Erythroblast (primary cell): ENCODE data around the gene NINL.

Experiments used
- GATA1 ChIP-seq: IDR thresholded peaks from 2 replicates; pipeline ENCODE4 v1.6.1; 2011; ENCODE audit warnings: low read depth, mild to moderate bottlenecking, control low read depth, low read length, moderate library complexity
- POLR2A ChIP-seq: IDR thresholded peaks from 2 replicates; pipeline ENCODE4 v1.6.1; 2011; ENCODE audit warnings: mild to moderate bottlenecking, low read length

GRCh38 chr20:25497586-25498279, 87.6 kb downstream of the NINL start:
- TF ChIP-seq POLR2A (no peak), GATA1 (no peak)
